WI38 (cell line): Measurements from ENCODE around the gene BLZF1.
"Not testable (repeated sequence)": the region's sequence is repeated elsewhere in the genome, so short reads cannot be mapped to it uniquely, and the experiment has no call there.

ENCODE experiments used
- H3K4me3 ChIP-seq: 2 replicates; pipeline ENCODE4 v1.5.1; 2011; ENCODE audit warnings: low read depth, mild to moderate bottlenecking, control low read depth, low read length
- CTCF ChIP-seq: IDR thresholded peaks from 2 replicates; pipeline ENCODE4 v1.5.1; 2012; ENCODE audit warnings: low read depth, mild to moderate bottlenecking, control low read depth, low read length

The BLZF1 gene

GRCh38 chr1:169383449-169383848 lies 15.5 kb downstream of the BLZF1 start:
- no peak overlapping the region for H3K4me3 ChIP-seq
- no peak for TF ChIP-seq CTCF

- no peak for TF ChIP-seq CTCF
- no peak overlapping the region for H3K4me3 ChIP-seq
Observed at GRCh38 chr1:169387399-169387798, 19.4 kb downstream of the BLZF1 start.

- TF ChIP-seq CTCF: no peak
- no peak overlapping the region for H3K4me3 ChIP-seq
Observed at GRCh38 chr1:169390303-169390702, 22.3 kb downstream of the BLZF1 start.

GRCh38 chr1:169392406-169392805 lies 24.4 kb downstream of the BLZF1 start:
- TF ChIP-seq CTCF: no peak

GRCh38 chr1:169395955-169396354 lies 28.0 kb downstream of the BLZF1 start:
- no peak for TF ChIP-seq CTCF

More at GRCh38 chr1:169392406-169392805, 24.4 kb downstream of the BLZF1 start:
- no peak overlapping the region for H3K4me3 ChIP-seq

GRCh38 chr1:169402578-169402977 lies 34.6 kb downstream of the BLZF1 start:
- not testable (repeated sequence) for H3K4me3 ChIP-seq

More at GRCh38 chr1:169395955-169396354, 28.0 kb downstream of the BLZF1 start:
- H3K4me3 ChIP-seq: no peak overlapping the region

GRCh38 chr1:169408340-169408739 lies 40.3 kb downstream of the BLZF1 start:
- not testable (repeated sequence) for H3K4me3 ChIP-seq

GRCh38 chr1:169414952-169415351 lies 47.0 kb downstream of the BLZF1 start:
- TF ChIP-seq CTCF: no peak
- no peak overlapping the region for H3K4me3 ChIP-seq
